Natural killer cell (primary cell): Measurements from ENCODE around the gene MOAP1. TPM values are rescaled to one million over a fixed set of nuclear protein-coding genes. Genes with fewer than 3 reads are reported as not detected.

ENCODE experiments used
- ATAC-seq, 3 donors: fragments of 150-1000 bp in 2 of 3; fragments of 200-7000 bp in 1 of 3; cut with Tn5 transposase; 1 replicate in 1 of 3; 2 replicates in 2 of 3; pipeline ENCODE4 v1.10.0; 2021; ENCODE audit warnings: mild to moderate bottlenecking in 2 of 3, moderate library complexity in 2 of 3
- DNase-seq, 2 donors: peaks; one replicate each; pipeline versions ENCODE4 v3.0.0 to v3.0.0-alpha.2; 2013 to 2021; ENCODE audit warnings: mixed read lengths in 1 of 2
- H3K27ac ChIP-seq: one replicate; pipeline ENCODE4 v1.5.1; 2013; ENCODE audit warnings: mild to moderate bottlenecking, low read length
- H3K27me3 ChIP-seq: one replicate; pipeline ENCODE4 v1.6.1; 2013; ENCODE audit warnings: low read length; ENCODE audit not compliant: control insufficient read depth, insufficient read depth
- H3K36me3 ChIP-seq: one replicate; pipeline ENCODE4 v1.6.1; 2013; ENCODE audit warnings: low read length; ENCODE audit not compliant: control insufficient read depth, insufficient read depth
- H3K4me1 ChIP-seq: one replicate; pipeline ENCODE4 v1.6.1; 2013; ENCODE audit warnings: low read length; ENCODE audit not compliant: control insufficient read depth, insufficient read depth
- H3K4me3 ChIP-seq: one replicate; pipeline ENCODE4 v1.5.1; 2013; ENCODE audit warnings: low read length
- H3K9me3 ChIP-seq: one replicate; pipeline ENCODE4 v1.6.1; 2013; ENCODE audit warnings: low read length; ENCODE audit not compliant: control insufficient read depth, insufficient read depth
- H3K27ac Mint-ChIP-seq, 2 donors: one replicate each; pipeline ENCODE4 v1.8.0; 2022; ENCODE audit warnings: mild to moderate bottlenecking in 2 of 2, mixed read lengths in 2 of 2, moderate library complexity in 1 of 2
- H3K27me3 Mint-ChIP-seq, 2 donors: one replicate each; pipeline ENCODE4 v1.8.0; 2022; ENCODE audit warnings: low read depth in 2 of 2, mixed read lengths in 2 of 2
- H3K36me3 Mint-ChIP-seq: one replicate; pipeline ENCODE4 v1.8.0; 2022; ENCODE audit warnings: mixed read lengths
- H3K4me1 Mint-ChIP-seq, 2 donors: one replicate each; pipeline ENCODE4 v1.8.0; 2022; ENCODE audit warnings: mixed read lengths in 2 of 2
- H3K4me3 Mint-ChIP-seq: one replicate; pipeline ENCODE4 v1.8.0; 2022; ENCODE audit warnings: mild to moderate bottlenecking, moderate library complexity, mixed read lengths
- H3K9me3 Mint-ChIP-seq, 2 donors: one replicate each; pipeline ENCODE4 v1.8.0; 2022; ENCODE audit warnings: mixed read lengths in 2 of 2
- CTCF ChIP-seq: fragments of 200-600 bp; IDR thresholded peaks from one replicate; pipeline ENCODE4 v1.8.0; 2022; ENCODE audit warnings: antibody characterized with exemption
- WGBS: methylation state at CpG from one replicate; pipeline ENCODE4 v1.1.7; 2013; ENCODE audit warnings: missing lambda C conversion rate; ENCODE audit not compliant: insufficient coverage; 5-methylcytosine and 5-hydroxymethylcytosine counted together
- intact Hi-C: fragments of 100-400 bp; cut with micrococcal nuclease; formaldehyde crosslinking; loops from one replicate; pipeline ENCODE4 v1.14.2; 2022
- total RNA-seq, 4 donors: library from RNA; stranded (reverse); fragments of 120-200 nt in 1 of 4; gene quantifications; one replicate each; pipeline versions ENCODE4 v1.2.3 to v1.2.4, GENCODE V29; 2013 to 2022

The MOAP1 gene
- total RNA-seq, 3 donors from 2014 or later (not counting 1 experiment from before 2014, with no cell fraction given), result 89.5 to 106 (median 91.4) TPM

GRCh38 chr14:93150227-93151208 lies 34.2 kb downstream of the MOAP1 start:
- DNase-seq, result no peak
- no peak for TF ChIP-seq CTCF
- no peak overlapping the region for H3K4me3 ChIP-seq
- Mint-ChIP-seq H3K27me3 (no peaks in the 10 kb centered on the region), H3K27ac (no peak overlapping the region), H3K4me1 (peaks cover 0 to 6% of the 10 kb centered on the region in 2 donors), H3K9me3 (no peaks in the 10 kb centered on the region), H3K4me3 (no peak overlapping the region), H3K36me3 (no peaks in the 10 kb centered on the region)
- H3K9me3 ChIP-seq, result no peaks in the 10 kb centered on the region
- H3K36me3 ChIP-seq, result no peaks in the 10 kb centered on the region
- ATAC-seq, result no peak
- intact Hi-C loops, result no loop called here
- H3K4me1 ChIP-seq, result no peaks in the 10 kb centered on the region
- H3K27ac ChIP-seq, result no peak overlapping the region
- no peaks in the 10 kb centered on the region for H3K27me3 ChIP-seq
- WGBS, result 65% methylated on average over 15 of the region's 16 CpGs

GRCh38 chr14:93148979-93149378 lies 35.7 kb downstream of the MOAP1 start:
- Histone ChIP-seq H3K4me3 (no peak overlapping the region), H3K36me3 (no peaks in the 10 kb centered on the region), H3K4me1 (no peaks in the 10 kb centered on the region), H3K27ac (no peak overlapping the region), H3K9me3 (no peaks in the 10 kb centered on the region), H3K27me3 (no peaks in the 10 kb centered on the region)
- no peak for ATAC-seq
- H3K27me3 Mint-ChIP-seq, result no peaks in the 10 kb centered on the region
- no peak overlapping the region for H3K27ac Mint-ChIP-seq
- WGBS, result 92% methylated on average over 8 of the region's 8 CpGs
- H3K4me1 Mint-ChIP-seq, result peaks cover 0 to 6% of the 10 kb centered on the region in 2 donors
- intact Hi-C loops, result no loop called here
- H3K4me3 Mint-ChIP-seq, result no peak overlapping the region
- no peaks in the 10 kb centered on the region for H3K9me3 Mint-ChIP-seq
- no peak for TF ChIP-seq CTCF
- no peak for DNase-seq
- H3K36me3 Mint-ChIP-seq, result no peaks in the 10 kb centered on the region

- no peak overlapping the region for H3K27ac Mint-ChIP-seq
- H3K27me3 Mint-ChIP-seq, result no peaks in the 10 kb centered on the region
- TF ChIP-seq CTCF, result no peak
- no peak overlapping the region for H3K4me3 ChIP-seq
- peaks cover 0 to 6% of the 10 kb centered on the region in 2 donors for H3K4me1 Mint-ChIP-seq
- ATAC-seq, result no peak
- intact Hi-C loops, result no loop called here
- no peaks in the 10 kb centered on the region for H3K9me3 Mint-ChIP-seq
- DNase-seq, result no peak
- no peak overlapping the region for H3K4me3 Mint-ChIP-seq
- H3K36me3 Mint-ChIP-seq, result no peaks in the 10 kb centered on the region
- no peaks in the 10 kb centered on the region for H3K36me3 ChIP-seq
- no peak overlapping the region for H3K27ac ChIP-seq
- H3K9me3 ChIP-seq, result no peaks in the 10 kb centered on the region
- H3K4me1 ChIP-seq, result no peaks in the 10 kb centered on the region
- no peaks in the 10 kb centered on the region for H3K27me3 ChIP-seq
- 78% methylated on average over 9 of the region's 9 CpGs for WGBS
These were observed 38.6 kb downstream of the MOAP1 start for GRCh38 chr14:93146119-93146518.
